GM12872 (cell line): Measurements from ENCODE around the gene ABCA1.

Experiments used
- TF ChIP-seq, protein P1 (sequence below): IDR thresholded peaks from 3 replicates; pipeline ENCODE4 v1.5.1; 2011; ENCODE audit warnings: low read depth, mild to moderate bottlenecking, low read length, moderate library complexity; ENCODE audit not compliant: insufficient read depth

Gene ABCA1

DNA sequence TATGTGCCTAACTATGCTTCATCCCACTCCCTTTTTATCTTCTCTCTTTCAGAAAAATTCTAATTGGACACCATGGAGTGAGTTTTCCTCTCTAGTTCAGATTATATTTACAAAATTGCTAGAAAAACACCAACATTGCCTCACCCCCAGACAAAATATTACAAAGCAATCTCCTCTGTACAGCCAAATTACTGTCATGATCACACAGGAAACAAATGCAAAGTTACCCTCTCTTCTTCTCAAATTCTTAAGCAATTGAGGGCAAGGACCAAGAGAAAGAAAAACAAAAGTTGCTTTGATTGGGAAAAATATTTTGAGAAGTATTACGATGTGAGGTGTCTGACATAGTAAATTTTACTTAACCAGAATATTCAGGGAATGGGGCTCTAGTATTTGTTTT lies 30.8 kb upstream of the ABCA1 start:
- TF ChIP-seq, protein P1, sequence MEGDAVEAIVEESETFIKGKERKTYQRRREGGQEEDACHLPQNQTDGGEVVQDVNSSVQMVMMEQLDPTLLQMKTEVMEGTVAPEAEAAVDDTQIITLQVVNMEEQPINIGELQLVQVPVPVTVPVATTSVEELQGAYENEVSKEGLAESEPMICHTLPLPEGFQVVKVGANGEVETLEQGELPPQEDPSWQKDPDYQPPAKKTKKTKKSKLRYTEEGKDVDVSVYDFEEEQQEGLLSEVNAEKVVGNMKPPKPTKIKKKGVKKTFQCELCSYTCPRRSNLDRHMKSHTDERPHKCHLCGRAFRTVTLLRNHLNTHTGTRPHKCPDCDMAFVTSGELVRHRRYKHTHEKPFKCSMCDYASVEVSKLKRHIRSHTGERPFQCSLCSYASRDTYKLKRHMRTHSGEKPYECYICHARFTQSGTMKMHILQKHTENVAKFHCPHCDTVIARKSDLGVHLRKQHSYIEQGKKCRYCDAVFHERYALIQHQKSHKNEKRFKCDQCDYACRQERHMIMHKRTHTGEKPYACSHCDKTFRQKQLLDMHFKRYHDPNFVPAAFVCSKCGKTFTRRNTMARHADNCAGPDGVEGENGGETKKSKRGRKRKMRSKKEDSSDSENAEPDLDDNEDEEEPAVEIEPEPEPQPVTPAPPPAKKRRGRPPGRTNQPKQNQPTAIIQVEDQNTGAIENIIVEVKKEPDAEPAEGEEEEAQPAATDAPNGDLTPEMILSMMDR: no peak

DNA sequence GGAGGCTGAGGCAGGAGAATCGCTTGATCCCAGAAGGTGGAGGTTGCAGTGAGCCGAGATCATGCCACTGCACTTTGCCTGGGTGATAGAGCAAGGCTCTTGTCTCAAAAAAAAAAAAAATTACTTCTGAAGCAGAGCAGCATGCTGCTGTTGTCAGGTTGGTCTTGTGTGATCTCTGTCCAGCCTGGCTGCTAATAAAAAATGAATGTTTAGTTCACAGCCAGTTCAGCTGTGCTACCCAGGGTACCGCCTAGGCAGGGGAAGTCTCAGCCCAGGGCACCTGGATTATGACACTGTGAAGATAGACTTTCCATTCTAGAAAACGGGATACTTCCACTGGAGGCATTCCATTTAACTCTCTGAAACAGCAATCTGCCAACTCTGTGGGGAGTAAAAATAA lies 23.5 kb upstream of the ABCA1 start:
- TF ChIP-seq, protein P1: no peak

DNA sequence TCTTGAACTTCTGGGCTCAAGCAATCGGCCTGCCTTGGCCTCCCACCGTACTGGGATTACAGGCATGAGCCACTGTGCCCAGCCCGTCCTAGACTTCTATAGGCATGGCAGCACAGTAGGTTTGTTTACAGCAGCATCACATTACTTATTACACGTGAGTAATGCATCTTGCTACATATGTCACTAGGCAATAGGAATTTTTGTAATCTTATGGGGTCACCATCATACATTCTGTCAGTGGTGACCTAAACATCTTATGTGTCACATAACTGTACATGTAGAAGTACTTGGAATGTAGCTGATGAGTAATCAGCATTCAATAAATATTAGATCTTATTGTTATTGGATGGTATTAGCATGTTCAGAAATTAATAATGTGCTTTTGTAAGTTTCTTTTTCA lies 22.9 kb upstream of the ABCA1 start:
- TF ChIP-seq, protein P1: no peak

DNA sequence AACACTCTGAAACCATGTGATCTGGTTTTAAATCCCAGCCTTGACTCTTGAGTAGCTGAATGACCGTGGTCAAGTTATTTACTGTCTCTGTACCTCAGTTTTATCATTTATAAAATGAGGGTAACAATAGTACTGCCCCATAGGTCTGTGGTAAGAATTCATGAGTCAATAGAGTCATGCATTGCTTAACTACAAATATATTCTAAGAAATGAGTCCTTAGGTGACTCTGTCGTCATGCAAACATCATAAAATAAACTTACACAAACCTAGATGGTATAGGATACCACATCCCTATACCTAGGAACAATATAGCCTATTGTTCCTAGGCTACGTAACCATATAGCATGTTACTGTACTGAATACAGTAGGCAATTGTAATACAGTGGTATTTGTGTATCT lies 20.3 kb upstream of the ABCA1 start:
- TF ChIP-seq, protein P1: no peak

DNA sequence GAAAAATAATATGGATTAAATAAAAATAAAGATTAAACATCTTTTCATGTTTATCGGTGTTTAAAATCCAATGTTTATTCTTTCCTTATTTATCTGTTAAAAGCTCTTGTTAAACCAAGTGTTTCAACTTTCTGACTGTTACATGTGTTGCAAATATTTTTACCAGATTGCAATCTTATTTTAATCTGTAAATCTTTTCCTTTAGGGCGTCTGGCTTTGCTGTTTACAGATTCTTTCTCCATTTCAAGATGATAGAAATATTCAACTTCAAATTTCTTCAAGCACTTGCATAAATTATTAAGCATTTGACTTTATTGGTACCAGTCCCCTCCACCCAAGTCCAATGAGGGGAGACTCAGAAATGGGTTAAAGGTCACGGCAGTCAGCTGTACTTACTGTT lies 16.9 kb upstream of the ABCA1 start:
- TF ChIP-seq, protein P1: no peak

DNA sequence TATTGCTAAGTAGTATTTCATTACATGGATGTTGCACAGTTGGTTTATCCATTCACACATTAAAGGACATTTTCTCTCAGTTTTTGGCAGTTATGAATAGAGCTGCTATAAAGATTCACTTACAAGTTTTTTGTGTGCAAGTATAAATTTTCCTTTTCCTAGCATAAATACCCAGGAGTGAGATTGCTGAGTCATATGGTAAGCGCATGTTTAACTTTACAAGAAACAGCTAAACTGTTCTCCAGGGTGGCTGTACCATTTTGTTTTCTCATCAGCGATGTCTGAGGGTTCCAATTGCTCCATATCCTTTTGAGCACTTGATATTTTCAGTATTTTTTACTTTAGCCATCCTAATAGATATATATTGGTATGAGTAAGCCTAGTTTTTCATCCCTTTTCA lies 16.4 kb upstream of the ABCA1 start:
- TF ChIP-seq, protein P1: no peak

DNA sequence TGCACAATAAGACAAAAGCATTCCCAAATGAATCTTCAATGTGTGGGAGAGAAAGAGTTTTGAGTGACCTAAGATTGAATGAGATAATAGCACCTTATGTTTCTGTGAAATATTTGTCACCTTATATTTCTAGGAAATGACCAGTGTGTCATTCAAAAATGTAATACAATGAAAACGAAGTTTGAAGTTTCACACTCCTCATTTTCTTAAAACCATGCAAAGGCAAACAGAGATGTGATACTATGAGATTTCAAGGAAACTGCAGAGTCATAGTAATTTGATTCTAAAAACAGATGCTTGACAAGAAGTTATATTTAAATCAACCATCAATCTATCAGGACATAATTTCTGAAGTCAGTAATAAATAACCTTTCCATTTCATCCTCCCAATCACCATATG lies 13.6 kb upstream of the ABCA1 start:
- TF ChIP-seq, protein P1: no peak

DNA sequence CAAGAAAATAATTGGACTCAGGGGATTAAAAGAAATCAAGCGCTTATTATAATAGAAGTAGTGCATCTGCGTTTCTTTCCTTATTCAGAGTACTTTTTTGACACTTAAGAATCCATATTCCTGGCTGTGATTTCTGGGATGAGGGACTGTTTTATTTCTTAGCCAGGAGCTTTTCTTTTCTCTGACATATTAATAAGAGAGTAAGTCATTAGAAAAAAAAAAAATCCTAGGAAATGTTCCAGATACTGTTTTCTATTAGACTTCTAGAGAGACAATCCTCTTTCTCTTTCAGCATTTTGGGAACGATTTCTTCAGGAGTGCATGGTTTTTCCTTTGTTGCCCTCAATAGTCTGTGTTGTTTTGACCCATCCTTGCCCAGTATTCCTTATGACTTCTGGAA lies 8.3 kb upstream of the ABCA1 start:
- TF ChIP-seq, protein P1: no peak
